ENCODE data around the gene ANKRD53. TPM values are rescaled to one million over a fixed set of nuclear protein-coding genes. Genes with fewer than 3 reads are reported as not detected.

The ANKRD53 gene
- total and polyA plus RNA-seq, 4 experiments from 2014 or later: 0.20 TPM; not detected in 3

Other genes starting within 250 kb of the ANKRD53 start
- gene ADD2, start 210.4 kb upstream of the ANKRD53 start, total RNA-seq: 1 to 10 TPM in 1 of 2 experiments, under 1 TPM in 1; 0.94 to 1.1 TPM
- under 1 TPM in 1 of 2 donors, not detected in 1; 0.41 TPM for gene ADD2, start 210.4 kb upstream of the ANKRD53 start, polyA plus RNA-seq
- gene FIGLA, start 188.0 kb upstream of the ANKRD53 start, total RNA-seq: not detected
- not detected for gene FIGLA, start 188.0 kb upstream of the ANKRD53 start, polyA plus RNA-seq
- not detected for gene CLEC4F, start 158.0 kb upstream of the ANKRD53 start, total RNA-seq
- gene CLEC4F, start 158.0 kb upstream of the ANKRD53 start, polyA plus RNA-seq: not detected
- not detected for gene CD207, start 142.8 kb upstream of the ANKRD53 start, total RNA-seq
- not detected for gene CD207, start 142.8 kb upstream of the ANKRD53 start, polyA plus RNA-seq
- gene VAX2, start 78.1 kb upstream of the ANKRD53 start, total RNA-seq: not detected
- gene VAX2, start 78.1 kb upstream of the ANKRD53 start, polyA plus RNA-seq: not detected
- gene ATP6V1B1, start 42.7 kb upstream of the ANKRD53 start, total RNA-seq: not detected
- gene ATP6V1B1, start 42.7 kb upstream of the ANKRD53 start, polyA plus RNA-seq: not detected
- 10 to 100 TPM; 61.1 to 70.0 TPM for gene TEX261, start 16.2 kb downstream of the ANKRD53 start, total RNA-seq
- gene TEX261, start 16.2 kb downstream of the ANKRD53 start, polyA plus RNA-seq: 10 to 100 TPM; 39.6 to 43.0 TPM
- gene NAGK, start 90.0 kb downstream of the ANKRD53 start, total RNA-seq: 100 to 1,000 TPM; 161 to 167 TPM
- 10 to 100 TPM; 73.8 to 82.4 TPM for gene NAGK, start 90.0 kb downstream of the ANKRD53 start, polyA plus RNA-seq
- gene MCEE, start 151.6 kb downstream of the ANKRD53 start, total RNA-seq: 10 to 100 TPM; 27.1 to 30.0 TPM
- gene MCEE, start 151.6 kb downstream of the ANKRD53 start, polyA plus RNA-seq: 10 to 100 TPM; 20.7 to 24.7 TPM
- gene MPHOSPH10, start 152.0 kb downstream of the ANKRD53 start, total RNA-seq: 10 to 100 TPM; 50.6 to 54.2 TPM
- gene MPHOSPH10, start 152.0 kb downstream of the ANKRD53 start, polyA plus RNA-seq: 10 to 100 TPM; 13.4 to 32.0 TPM
- 10 to 100 TPM in 1 of 2 experiments, 1 to 10 TPM in 1; 9.9 to 11.0 TPM for gene PAIP2B, start 248.5 kb downstream of the ANKRD53 start, total RNA-seq
- gene PAIP2B, start 248.5 kb downstream of the ANKRD53 start, polyA plus RNA-seq: 1 to 10 TPM; 1.7 TPM